ENCODE data around the gene SH3BP5L. TPM values are rescaled to one million over a fixed set of nuclear protein-coding genes. Genes with fewer than 3 reads are reported as not detected.
"Not testable (repeated sequence)": the region's sequence is repeated elsewhere in the genome, so short reads cannot be mapped to it uniquely, and the experiment has no call there.

SH3BP5L gene
- total and polyA plus RNA-seq, 2 donors (not counting 1 experiment from before 2014, with no cell fraction given), result 17.5 to 19.8 TPM

DNA sequence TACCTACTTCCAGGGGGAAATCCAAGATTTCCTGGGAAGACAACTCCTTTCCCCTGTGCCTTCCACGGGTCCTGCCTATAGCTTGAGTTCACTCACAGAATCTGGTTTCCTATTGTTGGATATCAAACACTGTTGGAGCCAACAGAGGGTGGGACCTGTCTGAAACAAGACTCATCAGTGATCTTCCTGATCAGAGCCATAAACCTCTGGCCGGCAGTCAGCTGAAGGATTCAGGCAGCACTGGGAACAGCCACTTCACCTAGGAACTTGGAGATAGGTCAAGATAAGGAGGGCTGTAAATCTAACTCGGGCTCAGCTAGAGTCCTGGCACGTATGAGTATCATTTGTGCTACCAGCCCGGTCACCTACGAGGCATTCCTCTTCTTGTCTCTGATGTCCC lies 23.3 kb downstream of the SH3BP5L start:
- H3K4me3 ChIP-seq (replicated peaks in 1 of 4; ENCODE audit: control extremely low read depth in 1 of 4, insufficient read depth in 1 of 4, low read depth in 3 of 4, low read length in 4 of 4), result no peak overlapping the region
- H3K36me3 ChIP-seq (ENCODE audit: control insufficient read depth, insufficient read depth, low read length), result no peaks in the 10 kb centered on the region
- H3K27me3 ChIP-seq (ENCODE audit: control insufficient read depth, insufficient read depth, low read length), result no peaks in the 10 kb centered on the region
- no peaks in the 10 kb centered on the region for H4K20me1 ChIP-seq (ENCODE audit: control insufficient read depth, extremely low read depth, insufficient read depth, low read length)
- no peaks in the 10 kb centered on the region for H3K9me3 ChIP-seq (ENCODE audit: control insufficient read depth, insufficient read depth, low read depth, low read length)
- no peak overlapping the region for H3K27ac ChIP-seq (ENCODE audit: insufficient read depth, low read length)
- no peak overlapping the region for H2AFZ ChIP-seq (ENCODE audit: low read length)
- no peaks in the 10 kb centered on the region for H3K4me1 ChIP-seq (ENCODE audit: control insufficient read depth, extremely low read depth, insufficient read depth, low read length)
- DNase-seq (ENCODE audit: low read depth in 2 of 2), result no peak
- H3K4me2 ChIP-seq (ENCODE audit: extremely low read depth, insufficient read depth, low read length), result no peak overlapping the region
- no peak overlapping the region for H3K9ac ChIP-seq (ENCODE audit: insufficient read depth, low read length)
- no peaks in the 10 kb centered on the region for H3K79me2 ChIP-seq (ENCODE audit: control insufficient read depth, insufficient read depth, low read length)
- TF ChIP-seq EZH2 (IDR thresholded peaks at IDR 0.05; ENCODE audit: low read length, missing control alignments), result no peak
- TF ChIP-seq, protein P1, sequence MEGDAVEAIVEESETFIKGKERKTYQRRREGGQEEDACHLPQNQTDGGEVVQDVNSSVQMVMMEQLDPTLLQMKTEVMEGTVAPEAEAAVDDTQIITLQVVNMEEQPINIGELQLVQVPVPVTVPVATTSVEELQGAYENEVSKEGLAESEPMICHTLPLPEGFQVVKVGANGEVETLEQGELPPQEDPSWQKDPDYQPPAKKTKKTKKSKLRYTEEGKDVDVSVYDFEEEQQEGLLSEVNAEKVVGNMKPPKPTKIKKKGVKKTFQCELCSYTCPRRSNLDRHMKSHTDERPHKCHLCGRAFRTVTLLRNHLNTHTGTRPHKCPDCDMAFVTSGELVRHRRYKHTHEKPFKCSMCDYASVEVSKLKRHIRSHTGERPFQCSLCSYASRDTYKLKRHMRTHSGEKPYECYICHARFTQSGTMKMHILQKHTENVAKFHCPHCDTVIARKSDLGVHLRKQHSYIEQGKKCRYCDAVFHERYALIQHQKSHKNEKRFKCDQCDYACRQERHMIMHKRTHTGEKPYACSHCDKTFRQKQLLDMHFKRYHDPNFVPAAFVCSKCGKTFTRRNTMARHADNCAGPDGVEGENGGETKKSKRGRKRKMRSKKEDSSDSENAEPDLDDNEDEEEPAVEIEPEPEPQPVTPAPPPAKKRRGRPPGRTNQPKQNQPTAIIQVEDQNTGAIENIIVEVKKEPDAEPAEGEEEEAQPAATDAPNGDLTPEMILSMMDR (conservative IDR thresholded peaks at IDR 0.05 in 1 of 2, IDR thresholded peaks at IDR 0.05 in 1 of 2; ENCODE audit: low read depth in 1 of 2, low read length in 2 of 2), result no peak

DNA sequence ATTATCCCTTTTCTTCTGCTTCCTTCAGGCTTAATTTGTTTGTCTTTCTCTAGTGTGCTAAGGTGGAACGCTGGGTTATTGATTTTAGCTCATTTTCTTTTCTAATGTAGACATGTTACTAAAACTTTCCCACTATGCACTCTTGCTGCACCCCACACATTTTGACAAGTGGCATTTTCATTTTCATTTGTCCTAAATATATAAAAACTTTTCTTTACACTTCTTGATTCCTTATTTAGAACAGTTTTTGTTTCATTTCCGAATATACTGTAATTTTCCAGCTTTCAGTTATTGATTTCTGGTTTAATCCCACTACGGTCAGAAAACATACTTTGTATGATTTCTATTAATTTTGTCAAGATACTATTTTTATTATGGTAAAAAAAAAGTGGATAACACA lies 25.3 kb downstream of the SH3BP5L start:
- TF ChIP-seq, protein P1 (conservative IDR thresholded peaks at IDR 0.05 in 1 of 2, IDR thresholded peaks at IDR 0.05 in 1 of 2; ENCODE audit: low read depth in 1 of 2, low read length in 2 of 2), result no peak
- no peak for TF ChIP-seq EZH2 (IDR thresholded peaks at IDR 0.05; ENCODE audit: low read length, missing control alignments)
- H3K9me3 ChIP-seq (ENCODE audit: control insufficient read depth, insufficient read depth, low read depth, low read length), result no peaks in the 10 kb centered on the region

DNA sequence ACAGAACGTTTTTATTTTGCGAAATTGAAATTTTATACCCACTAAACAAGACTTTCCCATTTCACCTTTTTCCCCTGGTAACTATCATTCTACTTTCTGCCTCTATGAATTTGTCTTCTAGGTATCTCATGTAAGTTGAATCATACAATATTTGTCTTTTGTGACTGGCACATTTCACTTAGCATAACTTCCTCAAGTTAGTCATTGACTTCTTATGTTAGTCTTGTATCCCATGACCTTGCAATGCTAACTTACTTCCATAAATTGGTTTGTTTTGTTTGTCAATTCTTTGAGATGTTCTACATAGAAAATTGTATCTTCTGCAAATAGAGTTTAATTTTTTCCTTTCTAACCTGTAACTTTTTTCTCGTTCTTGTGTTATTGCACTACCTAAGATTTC lies 26.9 kb downstream of the SH3BP5L start:
- no peaks in the 10 kb centered on the region for H3K36me3 ChIP-seq (ENCODE audit: control insufficient read depth, insufficient read depth, low read length)
- no peaks in the 10 kb centered on the region for H3K27me3 ChIP-seq (ENCODE audit: control insufficient read depth, insufficient read depth, low read length)
- H2AFZ ChIP-seq (ENCODE audit: low read length), result no peak overlapping the region
- no peak for DNase-seq (ENCODE audit: low read depth in 2 of 2)
- no peaks in the 10 kb centered on the region for H3K79me2 ChIP-seq (ENCODE audit: control insufficient read depth, insufficient read depth, low read length)
- H3K9me3 ChIP-seq (ENCODE audit: control insufficient read depth, insufficient read depth, low read depth, low read length), result no peaks in the 10 kb centered on the region
- no peak overlapping the region for H3K27ac ChIP-seq (ENCODE audit: insufficient read depth, low read length)
- TF ChIP-seq, protein P1 (conservative IDR thresholded peaks at IDR 0.05 in 1 of 2, IDR thresholded peaks at IDR 0.05 in 1 of 2; ENCODE audit: low read depth in 1 of 2, low read length in 2 of 2), result no peak
- no peak for TF ChIP-seq EZH2 (IDR thresholded peaks at IDR 0.05; ENCODE audit: low read length, missing control alignments)
- H3K9ac ChIP-seq (ENCODE audit: insufficient read depth, low read length), result no peak overlapping the region
- H3K4me1 ChIP-seq (ENCODE audit: control insufficient read depth, extremely low read depth, insufficient read depth, low read length), result no peaks in the 10 kb centered on the region
- no peak overlapping the region for H3K4me2 ChIP-seq (ENCODE audit: extremely low read depth, insufficient read depth, low read length)
- no peak overlapping the region for H3K4me3 ChIP-seq (replicated peaks in 1 of 4; ENCODE audit: control extremely low read depth in 1 of 4, insufficient read depth in 1 of 4, low read depth in 3 of 4, low read length in 4 of 4)
- H4K20me1 ChIP-seq (ENCODE audit: control insufficient read depth, extremely low read depth, insufficient read depth, low read length), result no peaks in the 10 kb centered on the region

More for the DNA sequence above, 25.3 kb downstream of the SH3BP5L start:
- Histone ChIP-seq H3K9ac (ENCODE audit: insufficient read depth, low read length) (no peak overlapping the region), H3K4me1 (ENCODE audit: control insufficient read depth, extremely low read depth, insufficient read depth, low read length) (no peaks in the 10 kb centered on the region), H3K4me2 (ENCODE audit: extremely low read depth, insufficient read depth, low read length) (no peak overlapping the region), H2AFZ (ENCODE audit: low read length) (no peak overlapping the region), H4K20me1 (ENCODE audit: control insufficient read depth, extremely low read depth, insufficient read depth, low read length) (no peaks in the 10 kb centered on the region), H3K27me3 (ENCODE audit: control insufficient read depth, insufficient read depth, low read length) (no peaks in the 10 kb centered on the region), H3K79me2 (ENCODE audit: control insufficient read depth, insufficient read depth, low read length) (no peaks in the 10 kb centered on the region), H3K27ac (ENCODE audit: insufficient read depth, low read length) (no peak overlapping the region), H3K36me3 (ENCODE audit: control insufficient read depth, insufficient read depth, low read length) (no peaks in the 10 kb centered on the region), H3K4me3 (replicated peaks in 1 of 4; ENCODE audit: control extremely low read depth in 1 of 4, insufficient read depth in 1 of 4, low read depth in 3 of 4, low read length in 4 of 4) (no peak overlapping the region)
- DNase-seq (ENCODE audit: low read depth in 2 of 2), result no peak

DNA sequence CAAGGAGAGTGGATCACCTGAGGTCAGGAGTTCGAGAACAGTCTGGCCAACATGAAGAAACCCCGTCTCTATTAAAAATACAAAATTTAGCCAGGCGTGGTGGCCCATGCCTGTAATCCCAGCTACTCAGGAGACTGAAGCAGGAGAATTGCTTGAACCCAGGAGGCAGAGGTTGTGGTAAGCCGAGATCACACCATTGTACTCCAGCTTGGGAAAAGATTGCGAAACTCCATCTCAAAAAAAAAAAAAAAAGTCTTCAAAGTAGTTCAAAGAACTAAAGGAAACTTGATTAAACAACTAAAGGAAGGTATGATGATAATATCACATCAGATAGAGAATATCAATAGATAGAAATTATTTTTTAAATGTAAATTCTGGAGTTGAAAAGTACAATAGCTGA lies 31.1 kb downstream of the SH3BP5L start:
- not testable (repeated sequence) for H3K4me2 ChIP-seq (ENCODE audit: extremely low read depth, insufficient read depth, low read length); H3K79me2 ChIP-seq (ENCODE audit: control insufficient read depth, insufficient read depth, low read length); H3K36me3 ChIP-seq (ENCODE audit: control insufficient read depth, insufficient read depth, low read length); H3K27me3 ChIP-seq (ENCODE audit: control insufficient read depth, insufficient read depth, low read length); H3K27ac ChIP-seq (ENCODE audit: insufficient read depth, low read length); DNase-seq (ENCODE audit: low read depth in 2 of 2); H4K20me1 ChIP-seq (ENCODE audit: control insufficient read depth, extremely low read depth, insufficient read depth, low read length); H2AFZ ChIP-seq (ENCODE audit: low read length); H3K9ac ChIP-seq (ENCODE audit: insufficient read depth, low read length); H3K4me1 ChIP-seq (ENCODE audit: control insufficient read depth, extremely low read depth, insufficient read depth, low read length); H3K9me3 ChIP-seq (ENCODE audit: control insufficient read depth, insufficient read depth, low read depth, low read length); H3K4me3 ChIP-seq (replicated peaks in 1 of 4; ENCODE audit: control extremely low read depth in 1 of 4, insufficient read depth in 1 of 4, low read depth in 3 of 4, low read length in 4 of 4)

Data from fibroblast of lung (primary cell).